Dermis microvascular lymphatic vessel endothelial cell (primary cell): ENCODE results near the gene ARID3A. TPM values are rescaled to one million over a fixed set of nuclear protein-coding genes. Genes with fewer than 3 reads are reported as not detected.

ENCODE experiments used
- DNase-seq, 2 donors: peaks; one replicate each; pipeline versions ENCODE4 v3.0.0 to v3.0.0-alpha.2; 2010; ENCODE audit warnings: low read depth in 2 of 2
- total RNA-seq: library from RNA; depleted of rRNA; stranded (reverse); fragments of >200 nt; gene quantifications from 2 replicates; pipeline ENCODE4 v1.2.1, GENCODE V29; 2014

Gene ARID3A
- total RNA-seq, 1 donor from 2014 or later: 4.2 TPM

DNA sequence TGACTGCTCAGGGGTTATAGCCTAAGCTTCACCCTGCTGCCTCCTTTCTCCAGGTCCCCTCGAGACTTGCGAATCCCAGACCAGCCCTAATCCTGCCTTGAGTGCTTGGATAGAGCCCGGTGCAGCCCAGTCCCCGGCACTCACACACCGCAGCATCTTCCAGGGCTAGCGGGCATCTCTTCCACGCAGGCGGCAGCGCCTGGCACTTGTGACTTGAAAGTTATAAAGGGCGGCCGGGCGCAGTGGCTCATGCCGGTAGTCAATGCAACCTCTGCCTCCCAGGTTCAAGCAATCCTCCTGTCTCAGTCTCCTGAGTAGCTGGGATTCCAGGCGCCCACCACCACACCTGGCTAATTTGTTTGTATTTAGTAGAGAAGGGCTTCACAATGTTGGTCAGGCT, 60.2 kb downstream of the ARID3A start:
- no peak for DNase-seq

DNA sequence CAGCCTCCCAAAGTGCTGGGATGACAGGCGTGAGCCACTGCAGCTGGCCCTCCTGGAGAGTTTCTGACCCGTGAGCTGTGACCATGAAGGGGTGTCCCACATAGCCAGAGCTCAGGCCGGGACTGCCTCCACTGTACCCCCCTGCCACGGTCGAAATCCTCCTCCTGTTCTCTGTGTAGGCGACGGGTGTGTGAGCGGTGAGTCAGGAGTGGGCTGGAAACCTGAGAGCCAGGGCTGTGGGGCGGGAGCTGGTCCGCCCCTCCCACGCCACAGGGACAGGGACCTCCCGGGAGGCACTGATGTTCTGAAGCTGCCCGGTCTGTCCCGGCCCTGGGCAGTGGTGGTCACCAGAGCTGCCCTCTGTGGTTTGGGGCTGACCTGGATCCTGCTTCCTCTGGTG, 62.2 kb downstream of the ARID3A start:
- no peak for DNase-seq

DNA sequence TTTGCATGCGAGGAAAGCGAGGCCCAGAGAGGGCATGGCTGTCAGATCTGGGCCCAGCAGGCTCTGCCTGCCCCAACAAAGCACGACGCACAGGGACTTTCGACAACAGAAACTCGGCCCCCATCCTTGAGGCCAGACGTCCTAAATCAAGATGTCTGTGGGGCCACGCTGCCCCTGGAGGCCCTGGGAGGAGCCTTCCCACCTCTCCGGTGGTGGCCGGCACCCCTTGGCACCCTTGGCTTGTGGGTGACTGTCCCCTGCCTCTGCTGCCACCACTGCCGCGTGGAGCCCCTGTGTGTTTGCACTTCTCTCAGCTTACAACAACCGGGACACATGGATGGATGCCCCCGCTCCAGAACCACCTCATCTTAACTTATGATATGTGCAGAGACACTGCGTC, 62.7 kb downstream of the ARID3A start:
- no peak for DNase-seq

DNA sequence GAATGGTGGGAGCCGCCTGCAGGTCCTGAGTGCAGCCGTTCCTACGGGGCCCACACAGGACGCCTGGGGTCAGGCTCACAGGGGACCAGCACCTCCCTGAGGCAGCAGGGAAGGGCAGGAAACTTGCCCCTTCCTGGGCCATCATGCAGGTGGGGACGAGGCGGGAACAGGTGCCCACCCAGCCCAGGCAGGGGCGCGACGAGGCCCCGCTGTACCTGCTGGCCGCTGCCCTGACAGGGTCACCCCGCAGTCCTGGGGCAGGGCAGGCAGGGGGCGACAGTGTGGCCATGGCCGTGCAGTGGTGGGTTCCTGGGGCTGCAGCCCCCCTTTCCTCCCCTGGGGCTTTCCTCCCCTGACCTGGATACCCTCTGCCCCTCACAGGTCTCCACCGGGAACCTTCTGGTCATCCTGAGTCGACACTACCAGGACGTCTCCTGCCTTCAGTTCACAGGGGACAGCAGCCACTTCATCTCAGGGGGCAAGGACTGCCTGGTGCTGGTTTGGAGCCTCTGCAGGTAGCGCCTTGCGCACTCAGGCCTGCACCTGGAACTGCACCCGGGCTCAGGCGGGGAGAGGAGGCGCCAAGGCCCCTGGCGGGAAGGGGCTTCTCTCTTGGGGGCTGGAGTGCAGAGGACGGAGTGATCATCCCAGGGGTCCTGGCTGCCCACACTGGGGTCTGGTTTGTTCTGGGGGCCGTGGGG, 63.7 kb downstream of the ARID3A start:
- no peak for DNase-seq

DNA sequence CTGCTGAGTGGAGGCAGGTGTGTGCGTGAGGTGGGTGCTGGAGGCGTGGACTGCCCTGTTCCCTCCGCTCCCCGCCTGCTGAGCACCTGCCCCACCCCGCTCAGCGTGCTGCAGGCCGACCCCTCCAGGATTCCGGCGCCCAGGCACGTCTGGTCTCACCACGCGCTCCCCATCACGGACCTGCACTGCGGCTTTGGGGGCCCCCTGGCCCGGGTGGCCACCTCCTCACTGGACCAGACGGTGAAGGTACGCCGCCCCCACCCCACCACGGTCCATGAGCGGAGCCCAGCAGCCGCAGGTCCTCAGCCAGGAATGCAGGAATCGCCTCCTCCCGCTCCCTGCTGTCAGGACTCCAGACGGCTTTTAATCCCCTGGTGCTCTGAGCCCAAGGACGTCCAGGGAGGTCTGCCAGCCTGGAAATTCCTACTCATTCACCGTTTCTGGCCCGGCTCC, 64.3 kb downstream of the ARID3A start:
- no peak for DNase-seq

DNA sequence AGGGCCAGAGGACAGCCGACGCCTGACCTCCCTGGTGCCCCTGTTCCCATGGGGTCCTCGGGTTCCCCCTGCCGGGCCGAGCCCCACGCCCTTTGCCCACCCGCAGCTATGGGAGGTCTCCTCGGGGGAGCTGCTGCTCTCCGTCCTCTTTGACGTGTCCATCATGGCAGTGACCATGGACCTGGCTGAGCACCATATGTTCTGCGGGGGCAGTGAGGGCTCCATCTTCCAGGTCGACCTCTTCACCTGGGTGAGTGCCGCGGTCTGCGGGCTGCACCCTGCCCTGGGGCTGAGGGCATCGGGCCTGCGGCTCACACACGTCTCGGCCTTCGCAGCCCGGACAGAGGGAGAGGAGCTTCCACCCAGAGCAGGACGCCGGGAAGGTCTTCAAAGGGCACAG, 64.9 kb downstream of the ARID3A start:
- DNase-seq: no peak

DNA sequence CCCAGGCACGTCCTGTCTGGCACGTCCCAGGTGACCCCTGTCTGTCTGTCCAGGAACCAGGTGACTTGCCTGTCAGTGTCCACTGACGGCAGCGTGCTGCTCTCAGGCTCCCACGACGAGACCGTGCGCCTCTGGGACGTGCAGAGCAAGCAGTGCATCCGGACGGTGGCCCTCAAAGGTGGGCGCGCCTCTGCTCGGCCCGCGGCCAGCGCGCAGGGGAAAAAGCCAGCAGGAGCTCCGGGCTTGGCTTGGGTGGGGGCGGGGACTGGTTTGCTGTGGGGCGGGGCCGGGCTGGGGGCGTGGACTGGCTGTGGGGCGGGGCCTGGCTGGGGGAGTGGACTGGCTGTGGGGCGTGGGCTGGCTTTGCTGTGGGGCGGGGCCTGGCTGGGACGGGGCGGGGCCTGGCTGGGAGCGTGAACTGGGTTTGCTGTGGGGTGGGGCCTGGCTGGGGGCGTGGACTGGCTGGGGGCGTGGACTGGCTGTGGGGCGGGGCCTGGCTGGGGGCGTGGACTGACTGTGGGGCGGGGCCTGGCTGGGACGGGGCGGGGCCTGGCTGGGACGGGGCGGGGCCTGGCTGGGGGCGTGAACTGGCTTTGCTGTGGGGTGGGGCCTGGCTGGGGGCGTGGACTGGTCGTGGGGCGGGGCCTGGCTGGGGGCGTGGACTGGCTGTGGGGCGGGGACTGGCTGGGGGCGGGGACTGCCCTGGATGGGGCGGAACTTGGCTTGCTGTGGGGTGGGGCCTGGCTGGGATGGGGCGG, 65.5 kb downstream of the ARID3A start:
- peak in 1 of 2 donors; percentile 63 for DNase-seq

DNA sequence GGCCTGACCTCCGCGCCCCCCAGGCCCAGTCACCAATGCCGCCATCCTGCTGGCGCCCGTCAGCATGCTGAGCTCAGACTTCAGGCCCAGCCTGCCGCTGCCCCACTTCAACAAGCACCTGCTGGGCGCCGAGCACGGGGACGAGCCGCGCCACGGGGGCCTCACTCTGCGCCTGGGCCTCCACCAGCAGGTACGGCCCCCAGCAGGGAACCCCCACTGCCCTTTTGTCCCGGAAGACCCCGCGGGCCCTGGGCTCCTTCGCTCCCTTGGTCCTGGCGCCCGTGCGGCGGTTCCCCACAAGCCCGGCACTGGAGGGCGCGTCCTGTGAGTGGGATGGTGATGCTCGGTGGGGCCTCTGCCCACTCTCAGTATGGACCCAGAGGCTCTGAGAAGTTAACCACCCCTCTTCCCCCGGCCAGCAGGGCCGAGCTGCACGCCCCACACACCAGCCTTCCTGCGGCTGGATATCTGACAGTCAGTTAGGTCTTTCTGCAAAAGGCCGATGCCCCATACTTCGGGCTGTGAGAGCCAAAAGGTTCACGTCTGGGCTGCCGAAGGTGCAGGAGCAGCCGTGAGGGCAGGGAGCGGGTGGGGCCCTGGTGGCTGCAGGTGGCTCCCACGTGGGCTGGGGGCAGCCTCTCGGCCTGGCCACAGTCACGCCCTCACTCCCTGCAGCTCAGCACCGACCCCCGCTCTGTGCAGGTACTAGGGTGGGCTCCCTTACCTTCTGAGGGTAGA, 66.3 kb downstream of the ARID3A start:
- DNase-seq: no peak

DNA sequence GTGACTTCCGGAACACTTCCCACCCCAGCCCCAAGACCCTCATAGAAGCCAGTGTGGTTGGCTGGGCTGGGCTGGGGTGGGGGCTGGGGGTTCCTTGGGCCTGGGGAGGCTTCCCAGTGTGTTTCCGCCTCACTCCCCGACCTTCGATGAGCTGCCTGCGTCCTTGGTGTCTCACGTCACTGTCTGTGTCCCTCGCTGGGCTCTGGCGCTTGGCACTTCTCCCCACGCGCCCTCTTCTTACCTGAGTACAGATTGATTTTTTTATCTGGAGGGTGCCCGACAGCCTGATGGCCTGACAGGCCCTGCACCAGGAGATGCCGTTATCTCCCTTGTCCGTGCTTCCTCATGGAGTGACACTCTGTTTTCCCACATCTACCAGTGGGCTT, 66.8 kb downstream of the ARID3A start:
- DNase-seq: no peak

DNA sequence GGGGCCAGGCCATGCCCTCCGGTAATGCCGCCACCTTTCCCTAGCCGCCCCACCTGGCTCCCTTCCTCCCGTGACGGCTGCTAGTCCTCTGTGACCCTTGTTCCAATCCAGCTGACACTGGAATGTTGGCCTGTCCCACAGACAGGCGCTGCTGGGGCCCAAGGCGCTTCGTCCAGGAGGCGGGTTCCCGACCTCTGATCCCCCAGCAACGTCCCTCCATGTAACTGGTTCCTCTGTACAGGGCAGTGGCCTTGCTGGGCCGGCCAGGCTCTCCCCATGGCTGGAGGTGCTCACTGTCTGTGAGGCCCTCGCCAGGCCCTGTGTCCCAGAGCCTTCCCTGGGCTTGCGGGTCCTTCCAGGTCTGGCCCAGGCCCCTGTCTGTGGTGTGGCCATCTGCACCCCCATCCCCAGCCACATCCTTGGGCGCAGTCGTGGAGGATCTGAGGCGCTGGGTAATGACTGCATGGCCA, 67.6 kb downstream of the ARID3A start:
- no peak for DNase-seq

DNA sequence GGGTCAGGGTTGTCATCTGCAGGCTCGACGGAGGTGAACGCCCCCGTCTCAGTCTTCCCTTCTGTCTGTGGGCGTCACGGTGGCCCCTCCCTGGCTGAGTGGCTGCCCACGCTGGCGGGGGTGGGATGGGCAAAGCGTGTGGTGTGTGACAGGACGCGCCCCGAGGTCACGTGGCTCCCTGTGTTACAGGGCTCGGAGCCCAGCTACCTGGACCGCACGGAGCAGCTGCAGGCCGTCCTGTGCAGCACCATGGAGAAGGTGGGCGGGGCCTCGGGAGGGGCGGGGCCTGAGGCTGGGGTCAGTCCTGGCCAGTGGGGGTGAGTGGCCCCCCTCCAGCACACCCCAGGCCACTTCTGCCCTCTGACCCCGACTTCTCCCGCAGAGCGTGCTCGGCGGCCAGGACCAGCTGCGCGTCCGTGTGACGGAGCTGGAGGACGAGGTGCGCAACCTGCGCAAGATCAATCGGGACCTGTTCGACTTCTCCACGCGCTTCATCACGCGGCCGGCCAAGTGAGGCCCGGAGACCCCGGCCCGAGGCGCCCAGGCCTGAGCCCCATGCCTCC, 68.1 kb downstream of the ARID3A start:
- DNase-seq: no peak

DNA sequence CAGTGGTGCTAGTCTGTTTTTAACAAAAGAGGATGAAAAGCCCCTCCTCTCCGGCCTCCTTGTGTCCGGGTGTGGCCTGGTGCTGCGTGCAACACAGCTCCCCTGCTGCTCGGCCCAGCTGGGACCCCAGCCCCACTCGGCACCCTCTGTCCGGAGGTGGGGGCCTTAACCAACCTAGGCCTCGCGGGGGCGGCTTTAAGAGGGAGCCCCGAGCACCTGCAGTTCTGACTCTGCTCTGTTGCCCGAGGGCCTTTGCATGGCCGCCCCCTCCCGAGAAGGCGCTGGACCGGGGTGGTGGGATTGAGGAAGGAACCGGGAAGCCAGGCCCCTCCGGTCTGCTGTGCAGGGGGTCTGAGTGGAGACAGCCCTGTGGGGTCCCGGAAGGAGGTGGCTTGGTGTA, 68.7 kb downstream of the ARID3A start:
- no peak for DNase-seq

DNA sequence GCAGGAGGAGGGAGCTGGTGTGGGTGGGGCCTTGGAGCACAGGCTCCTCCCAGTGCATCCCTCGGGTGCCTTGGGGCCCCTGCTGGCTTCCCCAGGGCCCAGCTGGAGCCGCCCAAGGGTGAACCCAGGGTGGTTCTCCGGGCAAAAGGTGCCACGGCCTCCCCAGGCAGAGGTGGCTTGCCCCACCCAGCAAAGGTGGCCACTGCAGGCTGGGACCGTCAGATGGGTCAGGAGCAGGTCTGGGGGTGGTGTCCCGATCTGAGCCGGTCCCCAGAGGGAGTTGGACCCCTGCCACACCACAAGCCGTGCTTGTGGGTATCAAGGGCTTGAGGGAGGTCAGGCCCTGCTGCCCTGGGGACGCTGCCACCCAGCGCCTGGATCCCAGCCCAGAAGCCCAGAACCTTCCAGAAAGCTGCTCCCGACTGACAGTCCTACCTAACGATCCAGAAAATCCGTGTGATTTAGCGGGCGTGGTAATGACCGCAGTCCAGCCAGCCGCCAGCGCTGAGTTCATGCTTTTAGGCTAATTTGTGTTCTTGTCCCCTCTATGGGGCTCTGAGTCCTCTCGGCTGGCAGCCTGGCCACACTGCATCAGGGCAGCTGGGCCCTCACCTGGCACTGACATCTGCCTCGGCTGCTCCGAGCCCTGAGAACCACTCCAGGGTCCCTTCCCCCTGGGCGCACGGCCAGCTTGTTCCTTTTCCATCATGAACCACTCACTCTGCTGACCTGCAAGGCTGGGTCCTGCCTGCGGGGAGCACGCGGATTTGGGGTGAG, 69.4 kb downstream of the ARID3A start:
- no peak for DNase-seq

DNA sequence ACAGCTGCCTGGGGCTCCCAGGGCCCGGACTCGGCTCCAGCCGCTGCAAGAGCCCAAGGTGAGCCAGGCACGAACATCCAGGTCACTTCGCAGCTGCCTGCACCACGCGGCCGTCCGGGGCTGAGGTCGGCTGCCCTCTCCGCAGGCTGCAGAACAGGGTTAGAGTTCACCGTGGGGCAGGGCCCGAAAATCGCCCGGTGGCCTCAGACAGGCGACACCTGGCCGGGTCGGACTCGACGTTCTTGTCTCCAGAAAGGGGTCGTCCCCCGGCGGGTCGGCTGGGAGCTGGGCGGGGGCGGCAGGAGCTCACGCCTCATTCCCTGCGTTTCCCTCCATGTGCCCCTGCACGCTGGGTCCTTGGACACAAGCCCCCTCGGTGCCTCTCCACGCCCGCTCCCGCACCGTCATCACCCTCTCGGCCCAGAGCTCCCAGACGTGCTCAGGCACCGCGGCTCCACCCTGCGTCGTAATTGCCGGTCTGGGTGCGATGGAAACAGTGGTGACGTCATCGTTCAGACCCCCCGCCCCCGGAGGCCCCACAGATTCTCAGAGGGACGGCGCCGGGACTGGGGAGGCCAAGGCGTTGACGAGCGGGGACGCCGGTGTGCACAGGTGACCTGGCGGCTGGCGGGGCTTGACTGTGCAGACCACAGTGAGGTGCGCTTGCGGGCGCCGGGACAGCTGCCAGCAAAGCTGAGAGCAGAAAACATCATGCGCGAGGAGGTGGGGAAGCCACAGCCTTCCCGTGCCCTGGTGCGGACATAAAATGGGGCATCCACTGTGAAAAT, 70.4 kb downstream of the ARID3A start:
- DNase-seq: peak in 1 of 2 donors; percentile 48

DNA sequence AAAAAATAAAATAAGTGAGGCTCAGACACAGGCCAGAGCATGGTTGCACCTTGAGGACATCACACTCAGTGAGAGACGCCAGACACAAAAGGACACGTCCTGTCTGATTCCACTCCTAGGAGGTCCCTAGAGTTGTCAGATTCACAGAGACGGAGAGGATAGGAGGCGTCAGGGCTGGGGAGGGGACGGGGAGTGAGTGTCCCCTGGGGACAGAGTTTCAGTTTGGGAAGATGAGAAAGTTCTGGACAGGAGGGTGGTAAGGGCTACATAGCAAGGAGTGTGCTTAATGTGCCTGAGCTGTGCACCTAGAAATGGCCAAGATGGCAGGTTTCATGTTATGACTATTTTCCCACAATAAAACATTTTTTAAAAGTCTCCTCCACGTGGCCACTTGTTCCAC, 72.2 kb downstream of the ARID3A start:
- DNase-seq: no peak

DNA sequence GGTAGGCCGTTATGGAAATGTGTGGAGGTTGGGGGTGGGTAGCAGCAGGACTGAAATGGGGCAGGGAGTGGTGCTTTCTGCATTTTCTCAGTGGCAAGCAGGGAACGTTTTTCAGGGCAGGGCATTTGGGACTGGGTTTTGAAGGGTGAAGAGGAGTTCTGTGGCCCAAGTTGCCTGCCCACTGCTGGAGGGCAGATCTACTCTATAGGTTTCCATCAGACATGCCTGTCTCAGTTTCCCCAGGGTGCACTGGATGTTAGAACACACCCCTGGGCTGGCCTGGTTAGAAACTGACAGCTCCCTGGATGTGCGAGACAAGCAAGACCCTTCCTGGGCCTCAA, 73.5 kb downstream of the ARID3A start:
- no peak for DNase-seq

DNA sequence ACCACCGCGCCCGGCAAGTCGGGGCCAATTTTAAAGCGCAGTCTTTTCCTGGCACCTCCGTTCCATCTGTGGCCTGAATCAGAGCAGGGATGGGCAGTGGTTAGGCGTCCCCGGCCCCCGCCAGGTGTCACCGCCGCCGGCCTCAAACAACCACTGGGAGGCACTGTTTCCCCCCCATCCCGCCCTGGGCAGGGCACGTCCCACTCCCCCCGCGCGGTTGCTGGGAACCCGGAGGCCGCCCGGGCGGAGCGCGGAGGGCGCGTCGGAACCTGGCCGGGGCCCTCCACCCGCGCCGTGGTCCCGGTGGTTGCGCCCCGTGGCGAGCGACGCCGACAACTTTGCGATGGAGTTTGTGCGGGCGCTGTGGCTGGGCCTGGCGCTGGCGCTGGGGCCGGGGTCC, 74.3 kb downstream of the ARID3A start, which contains the start of gene GRIN3B:
GRIN3B (plus strand) TSS at position 325 of the 400 bp plus-strand sequence; CDS start at position 344, 19 bp downstream.
- DNase-seq: peak in 1 of 2 donors; percentile 60

DNA sequence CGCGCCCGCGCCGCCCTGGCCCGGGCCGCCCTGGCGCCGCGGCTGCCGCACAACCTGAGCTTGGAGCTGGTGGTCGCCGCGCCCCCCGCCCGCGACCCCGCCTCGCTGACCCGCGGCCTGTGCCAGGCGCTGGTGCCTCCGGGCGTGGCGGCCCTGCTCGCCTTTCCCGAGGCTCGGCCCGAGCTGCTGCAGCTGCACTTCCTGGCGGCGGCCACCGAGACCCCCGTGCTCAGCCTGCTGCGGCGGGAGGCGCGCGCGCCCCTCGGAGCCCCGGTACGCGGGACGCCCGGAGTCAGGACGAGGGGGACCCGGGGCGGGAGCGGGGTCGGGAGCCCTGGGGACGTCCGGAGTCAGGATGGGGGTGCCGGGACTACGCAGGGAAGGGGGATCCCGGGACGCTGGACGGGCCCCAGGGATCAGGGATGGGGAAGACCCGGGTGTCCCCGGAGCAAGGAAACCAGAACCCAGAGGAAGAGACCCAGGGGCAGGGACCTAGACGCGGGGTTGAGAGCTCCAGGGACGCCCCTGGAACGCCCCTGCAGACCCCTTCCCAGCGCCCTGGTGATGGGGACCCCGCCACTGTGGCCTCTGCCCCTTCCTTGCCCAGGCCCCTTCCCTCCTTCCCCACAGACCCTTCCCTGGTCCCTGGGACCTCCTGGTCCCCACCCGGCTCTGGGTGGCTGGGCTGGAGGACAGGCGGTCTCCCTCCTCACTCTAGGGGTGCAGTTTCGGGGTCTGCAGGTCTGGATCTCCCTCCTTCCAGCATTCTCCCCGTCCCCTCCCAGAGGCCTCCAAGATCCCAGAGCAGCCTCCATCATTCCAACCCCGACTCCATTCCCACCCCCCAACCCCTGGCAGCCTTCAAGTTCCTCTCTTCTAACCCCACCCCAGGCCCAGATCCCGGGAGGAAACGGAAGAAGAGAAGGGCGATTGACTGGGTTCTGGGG, 75.0 kb downstream of the ARID3A start:
- no peak for DNase-seq

DNA sequence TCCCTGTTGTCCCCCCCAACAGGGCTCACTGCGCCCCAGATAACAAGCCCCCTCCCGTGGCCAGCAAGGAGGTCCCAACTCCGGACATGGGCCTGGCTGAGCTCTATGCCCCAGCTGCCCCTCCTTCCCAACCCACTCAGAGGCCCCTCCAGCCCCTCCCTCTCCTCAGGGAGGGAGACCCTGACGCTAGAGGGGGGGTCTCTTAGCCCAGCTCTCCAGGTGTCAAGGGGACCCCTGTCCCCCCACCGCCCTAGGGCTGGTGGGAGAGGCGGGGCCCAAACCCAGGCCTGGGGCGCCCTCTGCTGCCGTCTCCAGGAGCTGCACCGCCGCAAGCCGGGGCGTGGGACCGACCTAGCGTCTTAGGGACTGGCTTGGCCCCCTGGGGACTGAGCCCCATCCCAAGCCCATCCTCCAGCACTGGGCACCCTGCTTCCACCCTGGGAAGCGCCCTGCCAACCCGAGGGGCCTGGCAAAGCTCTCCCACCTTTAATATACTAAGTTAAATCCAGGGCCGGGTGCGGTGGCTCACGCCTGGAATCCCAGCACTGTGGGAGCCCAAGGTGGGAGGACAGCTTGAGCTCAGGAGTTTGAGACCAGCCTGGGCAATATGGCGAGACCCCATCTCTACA, 75.8 kb downstream of the ARID3A start:
- peak in 1 of 2 donors; percentile 35 for DNase-seq
